Activated CD4-positive, alpha-beta T cell treated with anti-CD3 and anti-CD28 coated beads for 4 hours (primary cell): ENCODE results near the gene FURIN.
"Not testable (repeated sequence)": the region's sequence is repeated elsewhere in the genome, so short reads cannot be mapped to it uniquely, and the experiment has no call there.

Experiments used
- DNase-seq, 2 donors: peaks; one replicate each; pipeline ENCODE4 v3.0.0-alpha.2; 2020

FURIN gene

DNA sequence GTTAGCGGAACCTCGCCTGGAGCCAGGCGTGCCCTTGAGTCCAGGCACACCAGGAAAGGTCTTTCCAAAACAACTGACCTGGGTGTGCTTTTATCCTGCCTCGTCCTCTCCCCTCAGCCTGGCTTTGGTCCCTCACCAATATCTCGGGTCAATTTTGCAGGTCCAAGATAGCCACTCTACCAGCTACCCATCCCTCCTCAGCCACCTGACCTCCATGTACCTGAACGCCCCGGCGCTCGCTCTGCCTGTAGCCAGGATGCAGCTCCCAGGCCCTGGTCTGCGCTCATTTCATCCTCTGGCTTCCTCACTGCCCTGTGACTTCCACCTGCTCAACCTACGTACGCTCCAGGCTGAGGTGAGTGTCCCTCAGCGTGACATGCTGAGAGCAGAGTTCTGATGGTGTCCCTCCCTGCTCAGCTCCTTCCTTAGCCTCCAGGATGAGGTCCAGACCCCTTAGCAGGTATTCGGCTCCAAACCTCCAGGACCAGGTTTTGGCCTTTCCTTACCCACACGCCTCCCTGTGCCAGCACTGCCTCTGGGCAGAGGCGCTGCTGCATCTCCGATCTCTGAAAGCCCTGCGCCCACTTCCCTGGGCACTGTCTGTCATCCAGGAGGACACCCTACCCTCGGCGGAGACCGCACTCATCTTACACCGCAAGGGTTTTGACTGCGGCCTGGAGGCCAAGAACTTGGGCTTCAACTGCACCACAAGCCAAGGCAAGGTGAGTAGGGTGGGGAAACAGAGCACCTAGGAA lies 49.8 kb downstream of the FURIN start:
- no peak for DNase-seq

DNA sequence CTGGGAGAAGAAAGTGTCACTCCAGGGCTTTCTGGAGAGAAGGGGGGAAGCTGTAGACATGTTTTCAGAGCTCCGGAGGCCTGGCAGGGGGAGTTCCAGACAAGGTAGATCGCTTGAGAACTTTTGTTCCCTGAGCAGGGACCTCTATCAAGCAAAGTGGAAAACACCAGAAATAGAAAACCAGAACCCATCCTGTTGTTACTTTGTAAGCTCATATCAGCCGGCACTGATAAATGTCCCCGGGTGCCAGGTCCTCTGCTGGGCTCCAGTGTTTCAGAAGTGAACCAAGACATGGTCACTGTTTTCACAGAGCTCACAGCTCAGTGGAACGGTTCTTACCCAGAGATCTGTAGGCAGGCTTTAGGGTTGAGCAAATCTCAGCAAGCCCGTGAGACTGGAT lies 50.4 kb downstream of the FURIN start:
- no peak for DNase-seq

DNA sequence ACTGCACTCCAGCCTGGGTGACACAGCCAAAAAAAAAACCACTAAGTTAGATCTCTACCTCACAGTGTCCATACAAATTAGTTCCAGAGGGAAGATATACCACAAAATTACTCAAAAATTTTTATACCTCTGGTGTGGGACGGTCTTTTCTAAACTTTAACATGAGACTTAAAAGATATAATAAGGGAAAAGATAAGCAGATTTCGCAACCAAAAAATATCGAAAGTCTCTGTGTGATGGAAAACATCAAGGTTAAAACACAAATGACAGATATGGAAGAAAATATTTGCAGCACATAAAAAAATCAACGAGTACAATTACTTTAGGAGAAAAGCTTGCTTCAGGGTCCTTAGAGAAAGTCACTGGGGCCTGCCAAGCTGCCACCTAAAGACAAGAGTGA lies 53.5 kb downstream of the FURIN start:
- no peak for DNase-seq

DNA sequence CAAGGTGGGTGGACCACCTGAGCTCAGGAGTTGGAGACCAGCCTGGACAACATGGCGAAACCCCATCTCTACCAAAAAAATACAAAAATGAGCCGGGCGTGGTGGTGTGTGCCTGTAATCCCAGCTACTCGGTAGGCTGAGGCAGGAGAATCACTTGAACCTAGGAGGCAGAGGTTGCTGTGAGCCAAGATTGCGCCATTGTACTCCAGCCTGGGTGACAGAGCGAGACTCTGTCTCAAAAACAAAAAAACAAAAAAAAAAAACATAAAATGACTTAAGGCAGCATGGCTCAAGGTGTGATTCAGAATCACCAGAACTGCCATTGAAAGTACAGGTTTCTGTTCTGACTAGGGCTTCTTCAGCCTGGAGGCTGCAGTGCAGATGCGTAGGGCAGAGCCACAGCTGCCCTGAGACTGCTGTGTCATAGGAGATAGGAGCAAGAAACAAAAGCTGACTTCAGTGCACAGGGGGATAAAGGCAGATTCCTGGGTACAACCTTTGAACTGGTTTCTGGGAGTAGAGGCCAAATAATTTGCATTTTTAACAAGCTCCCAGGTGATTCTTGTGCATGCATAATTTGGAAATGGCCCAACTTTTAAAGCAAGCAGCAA lies 54.4 kb downstream of the FURIN start:
- DNase-seq = not testable (repeated sequence)

DNA sequence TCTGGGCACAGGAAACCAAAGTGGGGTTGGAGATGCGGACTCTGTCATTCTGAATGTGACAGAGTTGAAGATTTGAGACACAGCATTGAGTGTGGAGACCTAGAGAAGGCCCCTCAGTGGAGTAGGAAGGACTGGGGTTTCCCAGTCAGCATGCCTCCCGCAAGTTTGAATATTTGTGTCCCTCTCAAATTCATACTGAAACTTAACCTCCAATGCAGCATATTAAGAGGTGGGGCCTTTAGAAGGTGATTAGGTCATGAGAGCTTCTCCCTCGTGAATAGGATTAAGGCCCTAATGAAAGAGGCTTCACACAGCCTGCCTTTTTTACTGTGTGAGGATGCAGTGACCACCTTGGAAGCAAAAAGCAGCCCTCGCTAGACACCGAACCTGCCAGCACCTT lies 56.0 kb downstream of the FURIN start:
- DNase-seq = no peak

DNA sequence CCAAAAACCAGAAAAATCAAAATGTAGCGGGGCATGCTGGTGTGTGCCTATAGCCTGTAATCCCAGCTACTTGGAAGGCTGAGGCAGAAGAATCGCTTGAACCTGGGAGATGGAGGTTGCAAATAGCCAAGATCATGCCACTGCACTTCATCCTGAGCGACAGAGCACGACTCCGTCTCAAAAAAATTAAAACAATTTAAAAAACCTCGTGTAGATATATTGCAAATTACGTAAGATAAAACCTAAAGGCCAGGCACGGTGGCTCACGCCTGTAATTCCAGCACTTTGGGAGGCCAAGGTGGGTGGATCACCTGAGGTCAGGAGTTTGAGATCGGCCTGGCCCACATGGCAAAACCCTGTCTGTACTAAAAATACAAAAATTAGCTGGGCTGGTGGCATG lies 58.4 kb downstream of the FURIN start:
- DNase-seq = not testable (repeated sequence)

DNA sequence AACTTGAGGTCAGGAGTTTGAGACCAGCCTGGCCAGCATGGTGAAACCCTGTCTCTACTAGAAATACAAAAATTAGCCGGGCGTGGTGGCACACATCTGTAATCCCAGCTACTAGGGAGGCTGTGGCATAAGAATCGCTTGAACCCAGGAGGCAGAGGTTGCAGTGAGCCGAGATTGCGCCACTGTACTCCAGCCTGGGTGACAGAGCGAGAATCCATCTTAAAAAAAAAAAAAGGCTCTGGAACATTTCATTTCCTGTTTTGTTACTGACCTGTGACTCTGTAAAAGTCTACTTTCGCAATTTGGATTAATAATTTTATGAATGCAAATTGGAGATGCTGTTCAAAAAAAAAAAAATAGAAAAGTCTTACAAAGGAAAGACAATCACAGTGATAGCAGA lies 59.7 kb downstream of the FURIN start:
- DNase-seq = not testable (repeated sequence)

DNA sequence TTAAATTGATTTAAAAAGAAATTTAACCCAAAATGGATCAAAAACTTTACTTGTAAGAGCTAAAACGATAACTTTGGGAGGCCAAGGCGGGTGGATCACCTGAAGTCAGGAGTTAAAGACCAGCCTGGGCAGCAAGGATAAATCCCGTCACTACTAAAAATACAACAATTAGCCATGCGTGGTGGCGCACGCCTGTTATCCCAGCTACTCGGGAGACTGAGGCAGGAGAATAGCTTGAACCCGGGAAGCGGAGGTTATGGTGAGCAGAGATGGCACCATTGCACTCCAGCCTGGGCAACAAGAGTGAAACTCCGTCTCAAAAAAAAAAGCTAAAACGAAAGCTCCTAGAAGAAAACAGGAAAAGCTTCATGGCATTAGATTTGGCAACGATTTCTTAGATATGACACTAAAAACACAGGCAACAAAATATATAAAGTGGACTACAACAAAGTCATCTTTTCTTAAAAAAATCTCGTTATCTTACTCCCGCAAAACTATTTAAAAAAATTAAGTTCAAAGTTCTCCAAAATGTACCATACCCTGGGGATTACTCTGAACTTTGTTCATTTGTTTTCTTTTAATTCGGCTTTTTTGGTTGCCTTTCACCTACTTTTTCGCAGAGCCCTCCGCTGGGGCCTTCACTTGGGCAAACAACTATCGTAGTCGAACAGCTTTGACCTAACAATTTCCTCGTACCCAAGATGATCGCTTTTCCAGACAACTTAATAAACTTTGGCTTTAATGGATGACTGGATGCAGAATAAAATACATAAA lies 61.0 kb downstream of the FURIN start:
- DNase-seq = no peak

DNA sequence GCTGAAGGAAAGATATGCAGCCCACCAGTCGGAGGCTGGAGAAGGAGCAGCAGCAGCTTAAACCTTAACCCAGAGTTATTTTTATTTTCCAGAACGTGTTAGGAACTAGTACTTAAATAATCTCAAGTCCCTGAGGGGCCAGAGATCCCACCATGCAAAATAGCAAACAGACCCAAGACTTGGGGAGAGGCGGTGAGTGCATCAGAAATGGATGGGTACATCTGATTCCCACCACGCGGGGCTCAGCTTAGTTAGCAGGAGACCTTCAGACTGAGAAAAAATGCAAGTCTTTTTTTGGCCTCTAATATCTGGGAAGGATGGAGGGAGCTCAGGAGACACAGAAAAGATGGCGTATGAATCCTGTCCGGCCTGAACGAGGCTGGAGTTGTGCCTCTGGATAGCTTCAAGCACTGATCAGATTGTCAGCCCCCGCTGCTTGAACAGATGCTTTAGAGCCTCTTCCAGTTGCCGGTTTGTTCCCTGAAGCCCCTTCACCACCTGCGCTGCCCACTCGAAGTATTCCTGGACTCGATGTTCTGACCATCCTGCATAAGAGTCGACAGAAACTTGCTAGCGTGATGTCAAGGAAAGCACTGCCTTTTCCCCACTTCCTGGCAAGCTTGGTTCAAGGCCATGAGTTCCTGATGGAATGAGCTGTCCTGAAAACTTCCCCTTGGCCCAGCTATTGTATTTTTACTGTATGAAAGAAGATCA lies 62.6 kb downstream of the FURIN start:
- no peak for DNase-seq

DNA sequence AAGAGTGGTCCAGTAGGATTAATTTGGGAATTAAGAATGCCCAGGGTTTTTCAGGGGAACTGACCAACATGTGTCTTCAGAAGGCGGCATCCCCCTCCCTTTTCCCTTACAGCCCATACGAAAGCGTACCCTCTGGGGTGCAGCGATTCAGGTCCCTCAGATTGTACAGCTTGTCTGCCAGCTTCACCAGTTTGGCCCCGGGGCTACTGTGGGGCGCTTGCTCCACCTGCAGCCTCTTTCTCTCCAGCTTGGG lies 63.1 kb downstream of the FURIN start:
- DNase-seq = no peak

DNA sequence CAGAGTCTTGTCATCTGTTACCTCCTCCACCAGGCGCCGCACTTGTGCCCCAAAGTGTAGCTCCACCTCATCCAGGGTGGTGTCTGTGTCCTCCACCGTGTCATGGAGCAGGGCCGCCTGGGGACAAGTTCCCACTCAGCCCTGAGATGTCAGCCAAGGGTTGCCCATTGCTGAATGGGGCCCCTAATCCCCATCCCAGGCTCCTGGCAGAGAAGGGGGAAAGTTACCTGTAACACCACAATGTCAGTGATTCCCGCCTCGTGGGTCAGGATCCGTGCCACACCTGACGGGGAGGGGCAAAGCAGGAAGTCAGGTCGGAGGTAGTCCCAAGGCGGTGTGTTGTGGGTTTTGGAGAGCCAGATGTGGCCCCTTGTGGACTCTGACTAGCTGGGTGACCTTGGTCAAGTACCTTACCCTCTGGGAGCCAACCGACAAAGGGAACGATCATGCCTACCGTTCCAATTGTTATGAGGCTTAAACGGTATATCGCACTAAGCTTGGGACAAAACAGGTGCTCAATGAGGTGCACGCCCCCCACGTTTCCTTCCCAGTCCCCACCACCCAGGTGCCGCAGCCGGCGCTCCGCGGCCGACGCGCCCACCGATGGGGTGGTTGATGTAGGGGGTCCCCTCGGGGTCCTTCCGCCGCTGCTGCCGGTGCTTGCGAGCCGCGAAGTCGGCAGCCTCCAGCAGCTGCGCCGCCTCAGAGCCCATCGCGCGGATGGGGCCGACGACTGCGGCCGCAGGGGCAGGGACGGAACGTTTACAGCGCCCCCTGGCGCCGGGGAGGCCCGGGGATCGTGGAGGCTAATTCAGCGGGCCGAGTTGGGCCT lies 63.7 kb downstream of the FURIN start, which contains the start of gene HDDC3:
Gene HDDC3, minus strand, starts transcription at position 722 of the 832 bp plus-strand sequence. Its CDS starts 9 bp downstream, at position 713.
- DNase-seq = peak; percentile 88

DNA sequence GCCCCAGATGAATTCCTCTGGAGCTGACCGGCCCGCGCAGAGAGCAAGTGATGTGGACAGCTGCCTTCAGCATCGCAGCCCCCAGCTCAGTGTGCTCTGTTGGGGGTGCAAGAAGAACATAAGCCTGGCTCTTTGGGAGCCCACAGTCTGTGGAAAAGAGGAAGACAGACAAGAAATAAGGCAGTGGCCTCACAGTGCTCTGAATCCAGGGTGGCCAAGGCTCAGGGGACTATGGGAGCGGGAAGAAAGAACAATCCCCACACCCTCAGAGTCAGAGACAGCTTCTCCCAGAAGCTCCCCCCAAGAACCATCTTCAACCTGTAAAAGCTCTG lies 64.2 kb downstream of the FURIN start:
- DNase-seq = no peak
